ENCODE results near the gene DOK3. TPM values are rescaled to one million over a fixed set of nuclear protein-coding genes. Genes with fewer than 3 reads are reported as not detected.

DOK3 gene
- total RNA-seq, 1 donor from 2014 or later = 19.7 TPM

DNA sequence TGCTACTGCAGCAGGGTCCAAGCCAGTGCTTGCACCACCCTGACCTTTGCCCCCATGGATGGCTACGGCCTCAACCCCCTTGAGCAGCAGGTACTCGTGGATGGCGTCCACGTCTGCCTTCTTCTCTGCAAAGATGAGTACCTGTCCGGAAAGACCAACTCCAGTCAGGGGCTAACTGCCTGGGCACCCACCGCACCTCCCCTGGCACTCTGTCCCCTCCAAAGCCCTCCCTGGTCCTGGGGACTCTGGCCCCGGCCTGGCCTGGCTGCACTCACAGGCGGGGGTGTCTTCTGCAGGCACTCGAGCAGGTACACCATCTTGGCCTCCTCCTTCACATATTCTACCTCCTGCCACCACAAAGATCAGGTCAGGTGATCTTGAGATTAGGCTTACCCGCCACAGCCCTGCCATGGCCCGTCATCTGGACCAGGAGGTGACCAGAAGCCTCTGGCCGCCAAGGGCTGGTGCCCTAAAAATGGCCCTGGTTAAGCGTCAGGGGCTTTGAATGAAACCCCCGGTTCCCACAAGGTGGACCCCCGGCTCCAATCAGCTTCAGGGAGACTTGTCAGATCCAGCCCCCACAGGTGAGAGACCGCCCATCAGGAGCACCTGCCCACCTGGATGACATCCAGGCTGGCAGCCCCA lies 3.2 kb upstream of the DOK3 start:
- no peak for DNase-seq (ENCODE audit: low spot score)

DNA sequence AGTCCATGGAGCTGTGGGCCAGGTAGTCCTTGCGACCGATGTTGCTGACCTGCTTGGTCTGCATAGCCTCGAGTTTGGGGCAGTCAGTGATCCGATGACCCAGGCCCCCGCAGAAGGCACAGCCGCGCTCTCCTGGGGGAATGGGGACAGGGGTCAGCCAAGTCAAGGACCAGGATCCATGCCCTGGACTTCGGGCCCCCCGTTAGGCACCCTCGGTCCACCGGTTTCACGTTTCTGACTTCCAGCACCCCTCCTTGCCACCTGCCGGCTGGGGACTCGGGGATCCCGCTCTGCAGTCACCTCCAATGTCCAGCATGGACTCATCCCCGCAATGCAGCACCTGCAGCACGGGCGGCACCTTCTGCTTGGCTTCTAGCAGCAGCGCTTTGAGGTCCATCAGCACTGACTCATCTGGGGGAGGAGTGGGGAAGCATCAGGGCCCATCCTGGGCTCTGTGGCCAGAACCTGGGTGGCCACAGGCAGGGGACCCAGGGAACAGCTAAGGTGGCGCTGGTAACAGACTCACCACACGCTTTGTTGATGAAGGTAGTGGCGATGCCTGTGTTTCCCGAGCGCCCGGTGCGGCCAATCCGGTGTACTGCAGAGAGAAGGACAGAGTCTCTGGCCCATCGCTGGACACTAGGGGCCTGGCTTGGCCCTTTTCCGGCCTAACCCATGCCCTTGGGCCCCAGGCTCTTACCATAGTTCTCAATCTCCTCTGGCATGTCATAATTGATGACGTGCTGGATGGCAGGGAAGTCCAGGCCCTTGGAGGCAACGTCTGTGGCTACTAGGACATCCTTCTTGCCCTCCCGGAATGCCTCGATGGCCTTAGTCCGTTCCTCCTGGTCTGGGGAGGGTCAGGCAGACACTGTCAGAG lies 2.4 kb upstream of the DOK3 start:
- DNase-seq (ENCODE audit: low spot score) = no peak

DNA sequence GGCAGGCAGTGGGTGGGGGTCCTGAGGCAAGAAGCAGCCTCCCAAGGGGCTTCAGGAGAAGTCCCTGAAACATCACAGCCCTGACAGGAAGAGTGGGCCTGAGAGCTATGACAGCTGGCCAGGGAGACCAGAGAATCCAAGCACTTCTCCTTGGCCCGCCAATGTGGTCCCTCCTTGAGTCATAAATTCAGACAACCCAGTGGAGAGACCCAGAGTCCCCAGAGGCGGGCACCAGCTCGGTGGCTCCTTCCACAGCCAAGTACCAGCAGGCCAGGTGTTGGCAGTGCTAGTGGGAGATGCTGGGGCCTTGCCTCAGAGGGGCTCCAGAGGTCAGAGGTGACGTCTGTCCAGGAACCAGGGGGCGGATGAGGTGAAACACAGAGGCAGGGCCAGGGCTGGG lies 1.6 kb upstream of the DOK3 start:
- no peak for DNase-seq (ENCODE audit: low spot score)

DNA sequence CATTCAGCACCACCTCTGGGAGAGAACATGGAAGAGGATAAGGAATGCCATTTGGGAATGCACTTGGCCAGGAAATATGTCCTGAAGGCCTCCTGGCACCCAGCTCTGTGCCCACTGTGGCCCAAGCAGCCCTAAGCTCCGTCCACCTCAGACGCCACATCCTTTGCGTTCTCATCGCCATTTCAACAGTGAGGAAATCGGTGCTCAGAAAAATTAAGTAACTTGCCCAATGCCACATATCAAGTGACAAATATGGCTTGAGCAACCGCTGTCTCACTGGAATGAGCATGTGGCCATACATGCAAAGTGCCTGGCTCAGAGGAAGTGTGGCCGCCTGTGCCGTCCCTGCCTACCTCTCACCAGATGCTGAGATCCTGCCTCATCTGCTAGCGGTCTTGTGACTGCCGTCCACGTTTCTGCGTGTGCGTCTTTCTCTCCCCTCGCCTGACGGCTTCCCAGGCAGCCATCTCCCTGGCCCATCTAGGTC lies 984 bp upstream of the DOK3 start:
- DNase-seq (ENCODE audit: low spot score) = no peak

DNA sequence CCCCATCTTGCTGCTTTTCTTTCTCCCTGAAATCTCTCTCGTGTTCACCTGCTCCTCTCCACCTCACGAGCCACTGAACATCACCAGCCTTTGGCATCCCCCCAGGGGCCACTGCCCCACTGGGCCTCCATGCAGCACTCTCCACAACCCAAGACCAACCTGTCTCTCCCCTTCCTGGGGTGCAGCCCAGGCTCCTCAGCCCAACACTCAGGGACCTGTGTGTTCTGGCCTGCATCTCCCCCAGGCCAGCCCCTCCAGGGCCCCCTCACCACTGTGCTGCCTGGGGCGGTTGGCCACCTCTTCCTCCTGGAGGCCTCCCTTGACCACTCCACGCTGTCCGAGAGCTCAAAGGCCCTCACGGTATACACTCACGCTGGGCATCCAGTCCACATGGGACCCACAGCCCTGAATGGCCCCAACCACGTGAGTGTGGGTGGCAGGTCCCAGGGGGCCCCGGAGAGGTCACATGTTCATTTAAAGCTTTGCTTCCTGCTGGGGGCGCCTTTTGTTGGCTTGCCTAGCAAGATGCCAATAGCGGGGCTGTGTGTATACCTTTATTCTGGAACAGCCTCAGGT lies 453 bp upstream of the DOK3 start:
- DNase-seq (ENCODE audit: low spot score) = no peak

DNA sequence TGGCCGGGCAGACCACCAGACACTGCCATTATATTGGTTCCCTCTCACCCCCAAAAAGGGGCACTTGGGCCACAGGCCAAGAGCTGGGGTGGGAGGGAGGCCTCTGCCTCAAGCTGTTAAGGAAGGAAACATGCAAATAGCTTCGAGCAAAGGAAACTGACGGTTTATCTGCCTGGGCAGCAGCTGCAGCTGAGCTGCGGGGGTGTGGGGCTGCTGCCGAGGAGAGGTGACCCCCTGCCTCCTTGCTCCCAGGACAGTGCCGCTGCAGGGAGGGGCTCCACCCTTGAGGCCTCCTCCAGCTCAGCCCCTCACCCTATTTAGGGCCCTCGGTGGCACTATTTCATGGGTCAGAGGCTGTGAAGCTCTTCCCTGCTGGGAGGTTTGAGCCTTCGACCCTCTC lies 789 bp downstream of the DOK3 start:
- no peak for DNase-seq (ENCODE audit: low spot score)

DNA sequence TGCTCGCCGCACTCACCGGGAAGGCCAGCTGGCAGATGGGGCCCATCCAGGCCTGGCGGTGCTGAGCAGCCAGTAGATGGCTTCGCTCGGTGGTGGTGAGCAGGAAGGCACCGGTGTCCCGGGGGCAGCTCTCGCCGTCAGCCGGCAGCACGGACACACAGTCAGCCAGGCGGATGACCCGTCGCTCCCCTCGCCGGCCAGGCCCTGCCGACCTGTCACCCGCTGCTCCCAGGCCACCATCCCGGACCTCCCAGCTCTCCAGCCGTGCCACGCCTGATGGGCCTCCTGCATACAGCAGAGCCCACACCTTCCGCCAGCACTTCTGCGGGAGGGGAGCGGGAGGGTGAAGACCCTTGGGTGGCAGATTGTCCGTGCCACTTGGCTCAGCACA lies 1.4 kb downstream of the DOK3 start:
- no peak for DNase-seq (ENCODE audit: low spot score)

DNA sequence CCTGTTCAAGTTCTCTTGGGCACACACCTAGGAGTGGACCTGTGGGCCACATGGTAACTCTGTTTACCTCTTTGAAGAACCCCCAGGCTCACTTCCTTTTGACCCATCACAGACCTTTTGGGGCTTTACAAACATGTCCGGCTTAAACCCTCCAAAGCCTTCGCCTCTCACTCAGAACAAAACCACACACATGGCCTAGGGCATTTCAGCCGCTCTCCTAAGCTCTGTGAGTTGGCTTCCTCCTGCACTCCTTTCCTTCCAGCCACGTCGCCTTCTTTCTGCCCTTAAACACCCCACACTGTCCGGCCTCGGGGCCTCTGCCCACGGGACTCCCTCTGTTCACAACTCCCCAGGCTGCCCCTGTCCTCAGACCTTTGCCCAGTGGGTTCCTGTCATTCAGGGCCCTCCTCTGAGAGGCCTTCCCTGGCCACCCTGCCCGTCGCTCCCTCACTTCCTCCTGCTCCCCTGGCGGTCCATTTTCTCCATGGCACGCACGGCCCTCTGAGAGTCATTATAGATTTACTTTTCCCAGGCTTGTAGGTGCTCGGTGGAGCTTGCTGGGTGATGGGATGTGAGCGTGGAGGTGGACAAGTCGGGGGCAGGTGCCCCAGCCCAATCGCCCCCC lies 1.9 kb downstream of the DOK3 start:
- DNase-seq (ENCODE audit: low spot score) = no peak

DNA sequence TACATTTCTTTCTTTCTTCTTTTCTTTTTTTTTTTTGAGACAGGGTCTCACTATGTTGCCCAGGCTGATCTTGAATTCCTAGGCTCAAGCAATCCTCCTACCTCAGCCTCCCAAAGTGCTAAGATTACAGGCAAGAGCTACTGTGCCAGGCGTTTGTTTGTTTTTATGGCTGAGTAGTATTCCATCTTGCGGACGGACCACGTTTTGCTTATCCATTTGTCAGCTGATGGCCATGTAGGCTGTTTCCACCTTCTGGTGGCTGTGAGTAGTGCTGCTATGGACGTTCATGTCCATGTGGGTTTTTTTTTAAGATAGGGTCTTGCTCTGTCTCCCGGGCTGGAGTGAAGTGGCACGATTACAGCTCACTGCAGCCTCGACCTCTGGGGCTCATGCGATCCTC lies 2.5 kb downstream of the DOK3 start:
- DNase-seq (ENCODE audit: low spot score) = no peak

DNA sequence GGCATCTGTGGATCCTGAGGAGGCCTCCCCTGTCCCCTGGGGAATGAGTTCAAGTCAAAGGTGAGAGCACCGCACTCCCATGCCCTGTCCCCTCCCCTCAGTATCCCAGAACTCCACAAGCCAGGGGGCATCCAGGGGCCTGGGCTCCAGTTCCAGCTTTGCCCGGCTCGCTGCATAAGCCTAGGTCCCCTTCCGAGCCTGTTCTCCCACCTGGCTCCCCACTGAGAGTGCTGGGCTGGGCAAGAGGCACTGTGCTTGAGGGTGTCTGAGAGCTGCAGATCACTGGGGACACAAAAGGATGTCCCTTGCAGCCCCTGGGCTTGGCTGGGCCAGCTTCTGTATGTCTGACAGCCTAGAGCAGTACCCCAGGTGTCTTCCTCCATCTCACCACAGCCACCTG lies 4.6 kb downstream of the DOK3 start:
- no peak for DNase-seq (ENCODE audit: low spot score)

DNA sequence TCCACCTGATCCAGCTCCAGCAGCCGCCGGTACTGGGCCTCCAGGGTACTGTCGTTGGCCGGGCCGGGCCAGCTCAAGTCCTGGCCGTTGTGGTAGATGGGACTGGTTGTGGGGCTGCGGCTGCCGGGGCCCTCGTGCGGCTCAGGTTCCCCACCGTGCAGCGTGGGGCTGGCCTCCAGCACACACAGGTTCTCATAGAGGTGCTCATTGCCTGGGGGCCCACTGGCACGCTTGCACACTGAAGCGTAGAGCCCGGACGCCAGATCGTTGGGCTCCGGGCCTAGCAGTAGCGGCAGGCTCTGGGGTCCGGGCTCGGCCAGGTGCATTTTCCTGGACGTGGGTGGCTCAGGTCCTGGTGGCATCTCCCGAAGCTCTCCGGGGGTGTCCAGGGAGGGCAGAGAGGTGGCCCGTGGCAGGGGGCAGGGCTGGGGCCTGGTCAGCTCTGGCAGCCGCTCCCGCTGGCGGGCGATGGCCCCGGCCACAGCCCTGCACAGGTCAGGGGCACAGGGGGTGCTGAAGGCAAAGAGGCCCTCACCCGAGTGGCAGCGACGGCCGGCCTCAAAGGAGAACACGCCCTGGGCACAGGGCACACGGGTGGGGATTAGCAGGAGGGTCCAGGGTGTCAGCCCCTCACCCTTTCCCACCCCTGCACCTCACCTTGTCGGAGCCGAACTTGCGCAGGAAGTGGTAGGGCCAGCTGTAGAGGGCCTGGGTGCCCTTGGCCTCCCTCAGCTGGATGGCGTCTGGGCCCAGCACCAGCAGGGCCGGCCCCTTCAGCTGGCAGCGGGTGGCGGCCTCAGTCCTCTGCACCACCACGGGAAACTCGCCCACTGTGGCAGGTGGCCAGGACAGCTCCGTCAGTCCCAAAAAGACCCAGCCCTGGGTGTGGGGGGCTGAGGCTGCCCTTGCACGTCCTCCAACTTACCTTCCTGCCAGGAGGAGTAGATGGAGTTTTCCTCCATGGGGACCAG lies 5.3 kb downstream of the DOK3 start:
- DNase-seq (ENCODE audit: low spot score) = no peak

DNA sequence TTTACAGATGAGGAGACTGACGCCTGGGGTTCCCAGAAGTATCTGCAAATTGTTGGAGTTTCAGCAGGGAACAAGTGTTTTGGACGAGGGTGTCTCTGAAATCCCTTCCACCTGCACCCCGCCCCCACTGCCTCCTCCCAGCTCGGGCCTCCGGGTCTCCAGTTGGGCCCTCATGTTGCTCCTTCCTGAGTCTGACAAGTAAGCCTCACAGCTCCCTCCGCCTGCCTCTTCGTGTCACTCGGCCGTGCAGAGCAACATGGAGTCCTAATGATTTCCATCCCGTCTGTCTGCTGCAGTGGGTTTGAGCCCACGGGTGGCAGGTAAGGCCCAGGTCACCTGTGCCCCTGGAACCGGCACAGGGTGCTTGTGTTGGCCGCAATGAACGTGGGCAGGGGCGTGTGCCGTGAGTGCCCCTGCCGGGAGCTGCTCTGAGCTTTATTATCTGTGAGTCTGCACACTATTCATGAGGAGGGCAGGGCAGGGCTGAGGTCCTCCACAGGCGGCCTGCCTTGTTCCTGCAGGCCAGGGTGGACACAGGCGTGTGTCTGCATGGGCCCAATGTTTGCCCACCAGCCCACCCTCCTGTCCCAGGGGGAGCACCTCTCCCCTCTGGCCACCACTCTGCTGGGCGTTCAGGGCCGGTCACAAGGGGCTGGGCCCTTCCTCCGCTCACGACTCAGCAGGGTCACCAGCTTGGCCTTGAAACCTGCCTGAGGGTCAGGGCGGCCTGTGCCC lies 6.1 kb downstream of the DOK3 start:
- no peak for DNase-seq (ENCODE audit: low spot score)

DNA sequence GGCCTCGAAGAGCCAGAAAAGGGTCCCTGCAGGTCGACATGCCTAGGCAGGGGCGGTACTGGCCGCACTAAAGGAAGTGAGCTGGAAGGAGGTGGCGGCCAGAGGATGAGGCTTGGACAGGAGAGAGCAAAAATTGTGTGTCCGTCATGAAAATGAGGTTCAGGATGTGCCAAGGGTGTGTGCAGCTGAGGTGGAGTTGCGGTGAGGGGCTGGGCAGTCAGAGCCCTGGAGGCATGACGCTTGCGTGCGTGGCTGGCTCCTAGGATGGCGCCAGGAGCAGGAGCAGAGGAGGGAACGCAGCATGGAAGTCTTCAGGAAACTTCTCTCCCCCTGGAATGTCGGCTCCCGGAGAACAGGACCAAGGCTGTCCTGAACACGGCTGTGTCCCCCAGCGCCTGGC lies 6.7 kb downstream of the DOK3 start:
- no peak for DNase-seq (ENCODE audit: low spot score)

DNA sequence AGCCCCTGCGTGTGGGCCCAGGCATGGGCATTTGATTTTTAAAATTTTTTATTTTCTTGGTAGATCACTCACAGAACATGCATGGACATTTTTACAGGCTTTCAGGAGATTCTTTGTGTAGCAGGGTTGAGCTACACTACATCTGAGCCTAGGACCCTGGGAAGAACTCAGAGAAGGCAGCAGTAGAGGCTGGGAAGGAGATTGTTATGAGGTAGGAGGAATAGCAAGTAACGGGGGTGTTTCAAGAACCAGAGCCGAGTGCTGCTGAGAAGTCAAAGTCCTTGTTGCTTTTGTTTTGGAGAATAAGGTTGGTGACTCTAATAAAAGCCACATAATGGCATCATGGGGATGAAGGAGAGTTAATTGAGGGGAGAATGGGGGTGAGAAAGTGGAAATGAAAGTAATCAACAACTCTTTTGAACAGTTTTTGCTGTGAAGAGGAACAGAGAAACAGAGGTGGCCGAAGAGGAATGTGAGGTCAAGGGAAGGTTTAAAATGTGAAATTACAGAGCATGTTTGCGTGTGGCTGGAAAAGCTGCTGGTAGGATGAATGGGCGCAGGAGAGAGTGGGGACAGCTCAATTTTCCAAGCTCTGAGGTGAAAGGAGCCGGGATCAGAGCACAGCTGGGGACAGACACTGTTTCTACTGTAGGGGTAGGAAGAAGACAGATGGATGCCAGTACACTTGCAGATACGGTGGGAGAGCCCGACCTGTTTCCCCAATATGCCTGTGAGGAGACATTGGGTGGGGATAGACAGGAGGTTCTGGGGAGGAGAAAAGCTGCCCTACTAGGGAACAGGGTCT lies 7.5 kb downstream of the DOK3 start:
- DNase-seq (ENCODE audit: low spot score) = no peak

DNA sequence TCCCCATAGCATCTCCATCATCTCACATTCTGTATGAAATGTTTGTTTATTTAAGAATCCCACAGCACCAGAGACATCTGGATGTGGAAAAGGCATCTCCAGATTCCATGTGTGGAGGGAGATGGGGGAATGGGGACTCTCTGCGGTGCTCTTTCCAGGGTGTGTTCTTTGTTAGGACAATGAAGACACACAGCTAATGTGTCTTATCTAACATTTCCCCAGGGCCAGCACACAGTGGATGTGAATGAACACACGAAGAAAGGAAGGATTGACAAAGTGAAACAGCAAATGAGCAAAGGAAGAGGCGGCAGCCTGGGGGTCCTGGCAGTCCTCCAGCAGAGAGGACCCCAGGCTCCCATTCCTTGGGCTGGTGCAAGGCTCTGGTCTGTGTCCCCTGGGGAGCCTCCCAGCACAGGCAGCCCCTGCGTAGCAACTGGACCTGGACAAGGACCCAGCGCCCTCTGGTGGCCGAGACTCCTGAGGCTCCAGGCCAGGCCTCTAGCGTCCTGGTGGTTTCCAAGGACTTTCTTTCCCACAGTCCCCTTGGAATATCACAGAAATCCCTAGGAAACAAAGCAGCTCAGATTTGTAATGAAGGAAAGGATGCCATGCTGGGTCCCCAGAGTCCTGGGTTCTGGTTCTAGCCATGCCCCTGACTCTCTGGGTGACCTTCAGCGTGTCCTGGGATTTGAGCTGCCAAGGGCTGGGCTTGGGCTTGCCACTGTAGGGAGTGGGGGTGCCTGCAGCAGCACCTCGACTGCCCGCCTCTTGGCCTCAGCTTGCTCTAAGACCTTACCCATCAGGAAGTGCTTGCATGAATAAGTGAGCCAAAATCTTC lies 8.7 kb downstream of the DOK3 start:
- peak; percentile 92 for DNase-seq (ENCODE audit: low spot score)

DNA sequence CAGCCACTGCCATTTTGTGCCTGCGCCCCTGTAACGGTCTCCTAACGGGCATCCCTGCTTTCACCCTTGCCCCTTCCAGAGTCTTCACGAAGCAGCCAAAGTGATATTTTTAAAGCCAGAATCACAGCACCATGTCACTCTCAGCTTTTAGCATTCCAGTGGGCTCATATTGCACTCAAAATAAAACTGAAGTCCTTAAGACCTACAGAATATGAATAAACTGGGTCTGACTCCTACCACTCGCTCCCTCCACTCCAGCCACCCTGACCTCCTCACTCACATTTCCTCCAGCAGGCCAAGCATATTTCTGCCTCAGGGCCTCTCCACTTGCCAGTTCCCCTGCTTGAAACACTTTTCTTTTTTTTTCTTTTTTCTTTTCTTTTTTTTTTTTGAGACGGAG lies 9.8 kb downstream of the DOK3 start:
- DNase-seq (ENCODE audit: low spot score) = no peak

DNA sequence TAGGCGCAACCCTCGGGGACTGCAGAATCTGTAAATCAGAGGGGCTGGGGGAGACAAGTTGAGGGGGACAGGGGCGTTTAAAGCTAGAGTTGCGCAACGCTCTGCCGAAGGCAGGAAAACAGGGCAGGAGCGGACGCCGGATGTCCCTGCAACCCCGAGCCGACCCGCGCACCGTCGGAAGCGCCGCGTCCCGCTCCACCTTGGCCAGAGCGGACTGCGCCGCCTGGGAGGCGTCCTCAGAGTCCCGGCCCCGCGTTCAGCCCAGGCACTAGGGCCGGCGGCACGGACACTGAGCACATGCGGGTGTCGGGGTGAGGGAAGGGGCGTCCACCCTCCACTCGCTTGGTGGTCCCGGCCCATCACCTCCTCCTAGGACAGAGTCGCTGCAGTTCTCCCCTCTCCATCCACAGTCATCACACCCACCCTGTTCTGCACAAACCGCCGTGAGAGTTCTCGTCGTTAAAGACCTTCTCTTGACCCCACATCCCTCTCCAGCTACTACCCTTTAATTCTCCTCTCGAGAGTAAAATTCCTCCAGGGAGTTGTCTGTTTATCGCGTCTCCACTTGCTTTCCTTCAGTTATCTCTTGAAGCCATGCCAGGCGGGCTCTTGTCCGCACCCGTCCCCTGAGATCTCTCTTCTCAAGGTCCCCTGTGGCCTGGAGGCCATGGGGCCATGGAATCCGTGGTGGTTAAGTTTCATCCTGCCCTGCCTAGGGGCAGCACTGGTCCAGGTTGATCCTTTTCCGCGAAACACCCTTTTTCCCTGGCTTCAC lies 11.4 kb downstream of the DOK3 start:
- DNase-seq (ENCODE audit: low spot score) = peak; percentile 68
